LoVo (cell line): ENCODE measurements around the gene MBTPS2.
"Not testable (repeated sequence)": the region's sequence is repeated elsewhere in the genome, so short reads cannot be mapped to it uniquely, and the experiment has no call there.

Experiments used
- DNase-seq: peaks from one replicate; pipeline ENCODE4 v3.0.0-alpha.2; 2016; ENCODE audit warnings: low spot score

Gene MBTPS2

DNA sequence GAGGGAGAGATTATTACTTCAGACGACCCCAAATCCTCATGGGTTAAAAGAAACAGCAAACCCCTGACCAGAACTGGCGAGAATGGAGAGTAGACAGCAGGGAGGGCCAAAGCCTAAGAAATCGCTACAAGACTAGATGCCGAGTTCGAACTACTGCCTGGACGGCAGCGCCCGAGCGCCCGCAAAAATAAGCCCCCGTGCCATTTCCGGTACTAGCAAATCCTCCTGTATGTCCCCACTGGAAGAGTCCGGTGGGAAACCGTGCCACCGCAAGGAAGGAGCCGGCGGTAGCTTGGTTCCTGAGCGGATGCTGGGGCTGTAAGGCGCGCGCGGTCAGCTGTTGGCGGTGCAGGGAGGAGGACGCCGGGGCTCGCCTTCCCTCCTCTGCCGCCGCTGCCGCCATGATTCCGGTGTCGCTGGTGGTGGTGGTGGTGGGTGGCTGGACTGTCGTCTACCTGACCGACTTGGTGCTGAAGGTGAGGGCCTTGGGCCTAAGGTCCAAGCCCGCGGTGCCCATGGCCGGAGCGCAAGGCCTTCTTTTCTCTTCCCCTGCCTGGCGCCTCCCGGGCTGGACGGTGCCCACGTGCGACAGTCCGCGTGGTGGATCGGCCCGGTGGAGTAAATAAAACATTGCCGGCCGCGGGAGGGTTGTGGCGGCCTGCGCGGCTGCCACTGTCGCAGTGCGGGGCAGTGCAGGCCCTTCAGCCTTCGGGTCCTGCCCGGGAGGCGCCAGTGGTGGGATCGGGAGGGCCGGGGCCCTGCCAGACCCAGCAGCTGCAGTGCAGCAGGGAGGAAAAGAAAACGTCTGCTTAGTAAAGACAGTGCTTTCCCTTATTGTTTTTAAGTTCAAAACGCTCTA lies at the start of gene MBTPS2:
TSS of gene MBTPS2 (plus strand) at position 284 of the 859 bp plus-strand sequence. CDS start at position 402, 118 bp downstream.
- peak; percentile 76 for DNase-seq

DNA sequence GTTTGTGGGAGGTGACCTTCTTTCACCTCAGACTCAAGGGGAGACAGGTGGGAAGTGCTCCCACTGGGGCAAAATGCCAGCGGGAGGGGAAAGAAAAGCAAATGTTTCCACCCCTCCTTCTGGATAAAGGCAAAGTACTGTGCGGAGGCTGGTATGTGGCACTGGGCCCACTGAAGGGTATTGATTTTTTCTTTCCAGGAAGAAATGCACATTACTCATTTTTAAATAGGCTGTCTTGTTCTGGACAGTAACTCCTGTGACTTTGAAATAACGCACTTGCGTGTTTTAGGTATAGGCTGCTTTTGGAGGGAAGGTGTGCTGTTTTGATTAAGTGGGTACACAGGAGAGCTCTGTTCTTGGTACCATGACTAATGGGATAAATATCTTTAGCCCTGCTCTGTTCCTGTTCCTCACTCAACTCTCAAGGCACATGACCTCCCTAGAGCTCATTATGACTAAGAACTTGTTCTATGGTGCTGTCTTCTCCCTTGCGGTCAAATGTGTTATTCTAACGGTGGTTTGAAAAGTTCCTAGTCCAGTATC lies 40.7 kb upstream of the MBTPS2 start:
- DNase-seq: peak; percentile 28

DNA sequence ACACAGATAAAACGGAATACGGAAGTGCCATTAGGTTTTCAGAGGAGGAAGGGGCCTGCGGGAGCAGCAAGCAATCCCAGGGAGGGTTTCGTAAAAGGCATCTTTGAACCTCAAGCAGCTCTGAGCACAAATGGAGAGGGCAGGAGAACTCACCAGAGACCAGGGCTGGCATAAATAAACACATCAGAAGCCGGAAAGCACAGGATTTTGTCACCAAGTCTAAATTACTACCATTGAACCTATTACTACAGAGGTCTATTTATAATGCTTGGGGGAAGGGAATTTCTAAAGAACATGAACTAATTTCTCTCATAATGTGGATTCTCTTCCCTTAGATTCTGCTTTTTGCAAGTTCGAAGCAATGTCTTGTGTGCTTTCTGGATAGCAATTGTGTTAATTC lies 39.6 kb upstream of the MBTPS2 start:
- DNase-seq: no peak

DNA sequence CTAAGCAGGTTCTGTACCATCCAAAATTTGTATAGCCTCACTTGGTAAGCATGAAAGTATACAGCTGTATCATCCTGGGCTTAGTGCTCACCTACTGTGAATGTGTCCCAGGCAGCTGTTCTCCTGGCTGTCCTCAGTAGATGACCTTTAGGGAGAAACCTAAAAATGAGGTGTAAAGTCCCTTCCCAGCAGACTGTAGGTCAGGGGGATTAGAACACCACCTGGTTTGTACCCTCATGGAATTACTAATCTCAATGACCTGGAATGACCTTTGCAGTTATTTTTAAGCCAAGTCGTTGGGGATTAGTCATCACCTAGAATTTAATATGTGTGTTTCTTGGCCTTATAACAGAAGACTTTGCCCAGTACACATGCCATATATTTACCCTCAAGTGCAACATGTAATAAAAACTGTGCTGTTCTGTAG lies 39.1 kb upstream of the MBTPS2 start:
- DNase-seq: peak; percentile 1

GRCh38 chrX:21802054-21802670 lies 37.3 kb upstream of the MBTPS2 start:
- no peak for DNase-seq

GRCh38 chrX:21802839-21803238 lies 36.6 kb upstream of the MBTPS2 start:
- no peak for DNase-seq

DNA sequence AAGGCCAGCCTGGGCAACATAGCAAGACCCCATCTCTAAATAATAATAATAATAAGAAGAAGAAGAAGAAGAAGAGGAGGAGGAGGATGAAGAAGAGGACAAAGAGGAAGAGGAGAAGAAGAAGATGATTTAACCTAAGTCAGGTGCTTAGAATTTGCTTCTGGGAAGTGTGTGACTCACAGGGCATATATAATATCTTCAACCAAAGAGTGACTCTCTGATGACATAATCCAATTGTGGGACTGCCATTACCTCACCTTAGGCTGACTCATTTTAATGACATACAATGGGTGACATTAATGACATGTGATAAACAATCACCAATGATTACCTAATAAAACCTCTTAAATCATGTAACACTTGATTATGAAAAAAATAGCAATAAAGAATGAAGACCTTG lies 32.7 kb upstream of the MBTPS2 start:
- no peak for DNase-seq

DNA sequence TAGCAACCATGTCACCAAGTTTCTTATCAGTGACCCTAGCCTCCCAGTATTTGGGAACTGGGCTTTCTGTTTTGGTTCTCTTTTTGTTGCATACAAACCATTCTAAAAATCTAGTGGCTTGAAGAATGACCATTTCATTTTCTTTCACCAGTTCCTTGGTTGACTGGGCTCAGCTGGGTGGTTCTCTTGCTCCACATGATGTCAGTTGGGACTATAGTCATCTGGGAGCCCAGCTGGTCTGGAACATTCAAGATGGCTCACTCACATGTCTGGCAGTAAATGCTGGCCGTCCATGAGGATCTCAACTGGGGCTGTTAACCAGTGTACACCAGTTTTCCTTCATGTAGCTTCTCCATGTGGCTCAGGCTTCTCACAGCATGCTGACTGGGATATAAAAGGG lies 27.6 kb upstream of the MBTPS2 start:
- no peak for DNase-seq

- no peak for DNase-seq
Measured at GRCh38 chrX:21812628-21813027, 26.8 kb upstream of the MBTPS2 start.

DNA sequence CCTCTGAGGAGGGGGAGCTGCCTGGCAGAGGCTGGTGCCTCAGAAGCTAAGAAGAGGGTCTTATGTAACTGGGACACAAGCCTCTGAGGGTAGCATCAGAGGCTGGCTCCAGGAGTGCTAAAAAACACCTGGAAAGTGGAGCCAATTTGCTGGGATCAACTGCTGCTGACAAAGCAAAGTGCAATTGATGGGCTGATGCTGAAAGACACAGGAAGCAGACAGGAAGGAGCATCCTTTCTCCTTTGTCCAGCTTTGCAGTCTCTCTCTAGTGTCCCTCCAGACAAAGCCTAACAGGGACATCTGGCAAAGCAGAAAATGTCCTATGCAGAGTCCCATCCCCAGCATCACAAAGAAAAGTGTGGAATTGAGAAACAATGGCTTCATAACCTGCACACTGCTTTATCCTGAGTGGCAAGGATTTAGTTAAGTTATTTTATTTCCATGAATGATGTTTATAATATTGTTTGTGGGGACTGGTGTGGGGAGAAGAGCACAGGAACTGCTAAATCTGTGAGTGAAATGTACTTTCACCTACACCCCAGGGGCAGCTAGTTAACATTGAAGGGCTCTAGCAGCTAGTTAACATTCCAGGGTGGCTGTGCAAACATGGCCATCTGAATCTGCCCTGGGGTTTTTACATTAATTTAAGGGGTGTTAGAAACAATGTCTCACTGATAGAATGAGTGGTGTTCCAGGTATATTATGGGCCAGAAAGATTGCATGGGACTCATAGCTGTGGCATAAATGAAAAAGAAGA lies 25.6 kb upstream of the MBTPS2 start:
- no peak for DNase-seq

DNA sequence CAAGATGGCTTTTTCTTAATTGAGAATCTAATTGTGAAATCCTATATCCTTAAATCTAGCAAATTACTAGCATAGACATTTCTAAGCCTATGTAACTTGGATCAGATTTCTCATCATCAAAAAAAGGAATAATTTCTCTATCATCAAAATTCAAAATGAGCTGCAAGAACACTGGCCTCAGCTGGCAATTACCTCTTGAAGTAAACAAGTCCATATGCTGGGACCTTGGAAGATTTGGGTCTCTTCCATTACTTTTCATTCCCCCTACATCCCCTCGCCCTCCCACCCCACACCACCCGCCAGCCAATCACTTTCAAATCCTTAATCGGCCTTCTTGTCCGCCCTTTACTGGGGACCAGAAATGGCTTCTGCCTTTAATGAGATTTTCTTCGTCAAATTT lies 23.3 kb upstream of the MBTPS2 start:
- no peak for DNase-seq

DNA sequence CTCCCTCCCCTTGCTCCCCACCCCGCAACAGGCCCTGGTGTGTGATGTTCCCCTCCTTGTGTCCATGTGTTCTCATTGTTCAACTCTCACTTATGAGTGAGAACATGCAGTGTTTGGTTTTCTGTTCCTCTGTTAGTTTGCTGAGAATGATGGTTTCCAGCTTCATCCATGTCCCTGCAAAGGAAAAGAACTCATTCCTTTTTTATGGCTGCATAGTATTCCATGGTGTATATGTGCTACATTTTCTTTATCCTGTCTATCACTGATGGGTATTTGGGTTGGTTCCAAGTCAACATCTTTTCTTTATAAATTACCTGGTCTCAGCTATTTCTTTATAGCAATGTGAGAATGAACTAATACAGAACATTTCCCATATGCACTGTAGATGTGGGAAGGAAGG lies 19.2 kb upstream of the MBTPS2 start:
- not testable (repeated sequence) for DNase-seq

- DNase-seq: no peak
Measured at GRCh38 chrX:21821875-21822274, 17.5 kb upstream of the MBTPS2 start.

DNA sequence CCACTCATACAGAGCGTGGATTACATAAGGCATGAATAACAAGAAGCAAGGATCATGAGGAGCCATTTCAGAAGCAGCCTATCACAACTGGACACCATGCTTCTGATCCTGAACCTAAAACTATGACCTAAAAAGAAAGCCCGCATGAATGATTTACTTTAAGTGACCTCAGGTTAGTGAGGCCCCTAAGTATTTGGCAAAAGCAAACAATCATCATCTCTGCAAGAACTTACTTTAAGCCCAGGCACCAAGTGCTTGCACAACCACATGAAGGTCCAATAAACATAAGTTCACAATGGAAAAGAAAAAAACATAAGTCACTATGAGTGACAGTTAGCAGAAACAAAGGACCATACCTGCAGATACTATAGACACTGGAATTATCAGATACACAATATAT lies 7.9 kb upstream of the MBTPS2 start:
- DNase-seq: no peak

DNA sequence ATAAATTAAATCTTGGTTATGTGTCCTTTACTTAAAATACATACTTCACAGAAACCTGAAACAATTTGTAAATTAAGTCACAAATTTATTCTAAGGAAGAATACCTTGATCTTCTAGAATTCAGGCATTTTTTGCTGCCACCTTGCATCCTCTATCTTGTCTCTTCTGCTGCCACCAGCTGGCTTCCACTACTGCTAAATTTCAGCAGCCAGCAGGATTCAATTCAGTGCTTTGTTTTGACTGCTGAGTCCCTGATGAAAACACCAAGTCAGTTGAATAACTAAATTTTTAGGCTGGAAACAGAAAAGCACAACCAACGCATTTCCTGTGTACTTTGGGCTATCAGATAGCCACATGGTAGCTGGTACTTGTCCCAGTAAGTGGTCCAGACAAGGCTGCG lies 2.4 kb upstream of the MBTPS2 start:
- DNase-seq: no peak

DNA sequence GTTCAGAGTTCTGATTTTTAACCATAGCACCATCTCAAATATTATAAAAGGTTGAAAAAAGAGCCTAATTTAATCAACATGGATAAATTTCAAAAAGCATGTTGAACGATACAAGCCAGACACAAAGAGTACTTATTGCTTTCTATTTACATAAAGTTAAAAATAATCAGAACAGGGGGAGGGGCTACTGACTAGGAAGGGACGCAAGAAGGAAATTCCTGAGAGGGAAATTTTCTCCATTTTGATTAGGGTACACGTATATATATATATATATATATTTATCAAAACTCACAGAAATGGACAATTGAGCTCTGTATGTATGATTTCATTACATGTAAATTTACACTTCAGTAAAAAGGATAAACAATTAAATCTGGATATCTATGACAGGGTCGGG lies 482 bp upstream of the MBTPS2 start:
- peak; percentile 30 for DNase-seq

DNA sequence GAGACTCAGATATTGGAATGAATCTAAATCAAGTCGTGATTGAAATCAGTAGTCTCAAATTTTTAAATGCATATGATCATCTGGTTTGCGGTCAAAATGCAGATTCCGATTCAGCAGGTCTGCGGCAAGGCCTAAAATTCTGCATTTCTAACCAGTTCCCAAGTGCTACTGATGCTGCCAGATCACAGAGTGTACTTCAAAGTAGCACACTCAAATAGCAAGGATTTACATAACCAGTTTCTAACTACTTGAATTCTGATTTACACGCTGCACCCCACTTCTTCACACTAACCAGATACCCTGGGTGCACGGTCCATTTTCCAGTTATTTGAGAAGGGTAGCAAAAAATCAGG lies 752 bp downstream of the MBTPS2 start:
- no peak for DNase-seq

GRCh38 chrX:21843179-21843578 lies 3.8 kb downstream of the MBTPS2 start:
- DNase-seq: no peak

DNA sequence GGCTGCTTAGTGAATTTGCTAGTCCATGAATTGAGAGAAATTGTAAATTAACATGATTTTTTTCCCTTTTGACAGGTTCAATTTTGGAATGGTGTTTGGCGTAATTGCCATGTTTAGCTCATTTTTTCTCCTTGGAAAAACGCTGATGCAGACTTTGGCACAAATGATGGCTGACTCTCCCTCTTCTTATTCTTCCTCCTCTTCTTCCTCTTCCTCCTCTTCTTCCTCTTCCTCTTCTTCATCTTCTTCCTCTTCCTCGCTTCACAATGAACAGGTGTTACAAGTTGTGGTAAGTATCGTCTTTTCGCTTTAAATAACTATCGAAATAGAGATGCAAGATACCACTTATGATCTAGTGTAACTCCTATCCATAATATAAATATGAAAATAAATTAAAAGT lies 5.7 kb downstream of the MBTPS2 start:
- no peak for DNase-seq

GRCh38 chrX:21847342-21847741 lies 7.9 kb downstream of the MBTPS2 start:
- DNase-seq: no peak

GRCh38 chrX:21853578-21853977 lies 14.2 kb downstream of the MBTPS2 start:
- DNase-seq: no peak

DNA sequence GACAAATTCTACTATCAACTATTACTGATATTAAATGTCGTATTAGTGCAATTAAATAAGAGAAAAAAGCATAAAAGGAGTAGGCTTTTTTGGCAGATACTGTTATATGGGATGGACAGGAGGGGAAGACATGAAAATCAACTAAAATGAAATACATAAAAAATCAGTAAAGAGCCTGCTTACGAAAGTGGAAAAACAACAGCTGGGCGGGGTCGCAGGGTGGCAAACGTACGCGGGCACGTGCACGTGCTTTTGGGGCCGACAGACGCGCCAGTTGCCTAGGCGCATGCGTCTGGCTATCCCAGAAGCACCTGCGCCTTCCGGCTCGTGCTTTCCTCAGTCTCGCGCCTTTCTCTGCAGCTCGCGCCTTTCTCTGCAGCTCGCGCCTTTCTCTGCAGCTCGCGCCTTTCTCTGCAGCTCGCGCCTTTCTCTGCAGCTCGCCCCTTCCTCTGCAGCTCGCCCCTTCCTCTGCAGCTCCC lies 16.6 kb downstream of the MBTPS2 start, which contains the start of gene YY2:
TSS of gene YY2 (plus strand) at position 51 of the 479 bp plus-strand sequence. CDS start 498 bp downstream, outside the sequence.
- no peak for DNase-seq
